KG1 (cell line): Measurements from ENCODE around the gene MUC7.
"Not testable (repeated sequence)": the region's sequence is repeated elsewhere in the genome, so short reads cannot be mapped to it uniquely, and the experiment has no call there.

Experiments used
- DNase-seq: peaks from one replicate; lab custom pipeline; 2025; lab: John Stamatoyannopoulos, UW

MUC7 gene

DNA sequence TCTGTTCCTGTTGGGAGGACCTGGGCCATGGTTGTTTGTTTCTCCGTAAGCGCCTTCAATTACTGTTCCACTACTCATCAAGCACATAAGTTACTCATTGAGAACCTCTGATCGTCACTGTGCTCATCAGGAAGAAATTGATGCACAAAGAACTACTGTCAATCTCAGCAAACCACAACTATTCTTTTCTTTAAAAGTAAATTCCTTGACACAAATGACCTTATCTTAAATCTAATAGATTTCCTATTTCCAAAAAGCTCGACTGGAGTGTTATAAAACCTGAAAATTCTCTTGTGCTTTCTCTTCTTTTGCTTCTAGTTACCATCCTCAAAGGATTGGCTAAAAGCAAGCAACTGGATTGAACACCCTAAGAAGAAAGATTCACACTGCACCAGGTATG lies at the start of gene MUC7:
Gene MUC7 (plus strand): TSS at position 301 of the 400 bp plus-strand sequence. CDS start 1,825 bp downstream, outside the sequence.
- DNase-seq: no peak

DNA sequence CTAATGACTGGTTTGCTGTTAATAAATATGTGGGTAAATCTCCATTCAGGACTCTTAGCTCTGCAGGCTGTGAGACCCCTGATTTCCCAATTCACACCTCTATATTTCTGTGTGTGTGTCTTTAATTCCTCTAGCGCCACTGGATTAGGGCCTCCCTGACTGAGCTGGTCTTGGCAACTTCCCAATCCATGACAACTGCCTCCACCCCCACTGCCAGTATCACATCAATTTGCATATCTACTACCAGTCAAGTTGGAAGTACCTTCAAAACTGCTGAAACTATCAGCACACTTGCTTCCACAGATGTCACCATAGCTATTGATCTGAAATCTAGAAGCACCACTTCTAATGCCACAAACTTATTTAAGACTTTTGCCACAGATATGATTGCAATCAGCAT lies 46.7 kb upstream of the MUC7 start:
- no peak for DNase-seq

DNA sequence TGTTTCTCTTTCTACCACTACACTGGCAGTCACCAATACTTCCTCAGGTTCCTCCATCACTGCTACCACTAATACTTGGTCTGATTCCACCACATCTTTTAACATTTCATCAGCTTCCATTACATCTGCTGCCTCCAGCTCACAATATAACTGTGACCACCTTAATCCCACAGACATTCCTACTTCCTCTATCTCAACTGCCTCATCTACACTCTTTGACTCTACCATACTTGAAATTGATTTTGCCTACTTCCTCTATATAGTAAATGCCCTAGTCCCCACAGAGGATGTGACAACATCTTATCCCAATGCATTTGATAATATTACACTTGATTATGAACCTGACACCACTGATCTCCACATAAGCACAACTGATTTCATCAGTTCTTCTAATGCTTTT lies 45.2 kb upstream of the MUC7 start:
- no peak for DNase-seq

DNA sequence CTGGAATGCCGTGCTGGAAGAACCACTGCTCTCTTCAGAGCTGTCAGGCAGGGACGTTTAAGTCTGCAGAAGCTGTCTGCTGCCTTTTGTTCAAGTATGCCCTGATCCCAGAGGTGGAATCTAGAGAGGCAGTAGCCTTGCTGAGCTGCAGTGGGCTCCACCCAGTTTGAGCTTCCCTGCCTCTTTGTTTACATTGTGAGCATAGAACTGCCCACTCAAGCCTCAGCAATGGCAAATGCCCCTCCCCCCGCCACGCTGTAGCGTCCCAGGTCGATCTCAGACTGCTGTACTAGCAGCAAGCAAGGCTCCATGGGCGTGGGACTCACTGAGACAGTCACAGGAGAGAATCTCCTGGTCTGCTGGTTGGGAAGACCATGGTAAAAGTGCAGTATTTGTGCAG lies 34.8 kb upstream of the MUC7 start:
- DNase-seq: no peak

DNA sequence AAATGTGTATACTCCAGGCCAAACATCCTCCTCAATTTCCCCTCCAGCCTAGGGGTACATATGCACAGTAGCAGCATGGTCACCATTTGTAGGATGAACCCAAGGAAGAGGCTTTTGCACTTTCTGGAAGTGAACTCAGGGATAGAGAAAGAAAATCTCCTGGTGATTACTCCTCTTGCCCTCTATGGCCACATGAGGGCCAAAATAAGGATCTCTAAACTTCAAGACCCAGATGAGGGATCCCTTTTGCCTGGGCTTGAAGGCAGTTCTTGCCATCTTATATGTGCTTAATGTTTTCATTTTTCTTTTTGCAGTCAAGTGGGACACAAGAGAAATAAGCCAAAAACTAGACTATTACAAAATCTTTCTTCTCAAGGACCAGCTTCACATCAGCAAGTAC lies 29.5 kb upstream of the MUC7 start:
- no peak for DNase-seq

DNA sequence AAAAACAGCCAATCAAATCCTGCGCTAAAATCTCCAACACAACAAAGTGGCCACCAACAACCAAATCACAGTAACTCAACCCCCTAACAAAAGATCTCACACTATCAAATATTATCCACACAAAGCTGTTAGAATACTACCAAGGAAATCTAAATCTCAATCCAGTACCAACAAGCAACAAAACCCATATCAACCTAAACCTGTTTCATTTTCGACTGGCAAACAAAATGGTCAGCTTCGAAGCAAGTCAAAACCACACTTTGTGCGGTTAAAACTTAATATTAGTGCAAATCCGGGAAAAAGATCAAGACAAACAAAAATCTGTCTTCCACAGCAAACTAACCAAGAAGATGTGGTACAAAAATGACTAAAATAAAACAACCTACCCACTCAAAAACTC lies 28.7 kb upstream of the MUC7 start:
- DNase-seq: no peak

DNA sequence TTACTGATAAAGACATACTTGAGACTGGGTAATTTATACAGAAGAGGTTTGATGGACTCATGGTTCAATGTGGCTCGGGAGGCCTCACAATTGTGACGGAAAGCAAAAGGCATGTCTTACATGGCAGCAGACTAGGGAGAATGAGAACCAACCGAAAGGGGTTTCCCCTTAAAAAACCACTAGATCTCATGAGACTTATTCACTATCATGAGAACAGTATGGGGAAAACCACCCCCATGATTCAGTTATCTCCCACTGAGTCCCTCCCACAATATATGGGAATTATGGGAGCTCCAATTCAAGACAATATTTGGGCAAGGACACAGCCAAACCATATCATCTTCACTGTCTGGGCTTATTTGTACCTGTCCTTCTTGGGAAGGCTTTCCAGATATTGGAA lies 22.8 kb upstream of the MUC7 start:
- no peak for DNase-seq

DNA sequence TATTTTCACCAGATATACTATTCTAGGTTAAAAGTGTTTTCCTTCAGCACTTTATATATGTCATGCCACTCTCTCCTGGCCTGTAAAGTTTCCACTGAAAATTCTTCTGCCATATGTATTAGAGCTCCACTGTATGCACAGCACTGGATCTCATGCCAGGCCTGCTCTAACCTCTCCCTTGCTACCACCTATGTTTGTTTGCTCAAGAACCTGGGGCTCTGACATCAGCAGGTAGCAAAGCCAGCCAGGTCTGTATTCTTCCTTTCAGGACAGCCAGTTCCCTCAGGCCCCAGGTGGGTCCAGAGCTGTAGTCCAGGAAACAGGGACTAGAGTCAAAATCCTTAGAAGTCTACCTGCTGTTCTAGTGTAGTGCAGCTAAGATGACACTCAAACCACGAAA lies 19.1 kb upstream of the MUC7 start:
- DNase-seq: no peak

DNA sequence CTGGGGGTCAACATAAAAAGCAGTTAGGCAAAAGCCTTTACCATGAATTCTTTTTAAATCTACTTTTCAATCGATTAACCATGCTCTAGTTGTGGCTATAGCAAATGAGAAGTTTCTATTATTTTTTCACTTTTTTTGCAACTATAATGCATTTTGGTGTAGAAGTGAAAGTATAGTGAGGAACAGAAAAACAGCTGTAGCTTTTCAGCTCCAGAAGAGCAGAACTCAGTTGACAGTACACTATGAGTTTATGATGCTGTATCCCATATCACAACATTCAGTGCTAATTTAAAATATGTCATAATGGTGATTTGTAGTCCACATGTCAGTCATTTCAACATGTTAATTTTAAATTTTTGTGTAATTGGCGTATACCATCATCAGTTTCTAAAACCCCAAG lies 8.7 kb upstream of the MUC7 start:
- no peak for DNase-seq

DNA sequence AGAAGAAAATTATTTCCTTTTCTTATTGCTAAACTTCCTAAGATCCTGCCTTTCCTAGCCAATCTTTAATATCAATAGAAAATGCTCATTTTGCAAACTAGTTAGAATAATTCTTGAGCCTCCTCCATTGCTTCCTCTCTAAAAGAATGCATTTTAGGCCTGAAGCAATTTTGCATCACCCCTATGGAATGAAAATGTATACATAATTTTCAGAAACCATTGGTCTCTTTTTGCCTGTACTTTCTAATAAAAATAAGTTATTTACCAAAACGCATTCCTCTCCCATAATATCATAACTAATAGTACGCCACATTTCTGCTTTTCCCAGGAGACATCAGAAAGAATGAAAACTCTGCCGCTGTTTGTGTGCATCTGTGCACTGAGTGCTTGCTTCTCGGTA lies 1.7 kb downstream of the MUC7 start:
- DNase-seq: no peak

DNA sequence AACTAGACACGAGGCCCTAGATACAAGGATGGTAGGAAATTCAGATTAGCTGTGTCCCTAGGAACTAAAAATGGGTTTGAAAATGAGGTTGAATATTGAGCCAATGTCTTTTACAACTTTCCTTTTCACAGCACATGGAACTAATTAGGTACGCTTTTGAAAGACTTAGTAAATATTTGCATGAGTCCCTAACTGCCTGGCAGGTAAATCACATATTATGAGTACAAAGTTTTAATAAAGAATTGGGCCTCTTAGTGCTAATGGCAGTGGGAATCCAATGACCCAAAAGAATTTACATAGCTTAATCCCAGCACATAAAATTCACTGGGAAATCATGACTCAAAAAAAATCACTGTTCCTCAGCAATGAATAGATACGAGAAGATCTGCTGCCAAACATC lies 16.8 kb downstream of the MUC7 start:
- no peak for DNase-seq

DNA sequence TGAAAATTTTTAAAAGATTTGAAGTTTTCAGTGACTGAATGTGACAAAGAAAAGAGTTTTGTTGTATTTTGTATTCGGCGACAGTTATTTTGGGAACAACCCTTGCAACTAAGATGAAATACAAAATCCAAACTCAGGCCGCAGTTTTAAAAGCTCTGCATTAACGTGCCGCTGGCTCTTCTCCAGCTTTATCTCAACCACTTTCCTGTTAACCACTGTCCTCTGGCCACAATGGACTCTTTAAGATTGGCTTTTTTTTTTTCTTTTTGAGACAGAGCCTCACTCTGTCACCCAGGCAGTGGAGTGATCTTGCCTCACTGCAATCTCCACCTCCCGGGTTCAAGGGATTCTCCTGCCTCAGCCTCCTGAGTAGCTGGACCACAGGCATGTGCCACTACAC lies 24.2 kb downstream of the MUC7 start:
- no peak for DNase-seq

DNA sequence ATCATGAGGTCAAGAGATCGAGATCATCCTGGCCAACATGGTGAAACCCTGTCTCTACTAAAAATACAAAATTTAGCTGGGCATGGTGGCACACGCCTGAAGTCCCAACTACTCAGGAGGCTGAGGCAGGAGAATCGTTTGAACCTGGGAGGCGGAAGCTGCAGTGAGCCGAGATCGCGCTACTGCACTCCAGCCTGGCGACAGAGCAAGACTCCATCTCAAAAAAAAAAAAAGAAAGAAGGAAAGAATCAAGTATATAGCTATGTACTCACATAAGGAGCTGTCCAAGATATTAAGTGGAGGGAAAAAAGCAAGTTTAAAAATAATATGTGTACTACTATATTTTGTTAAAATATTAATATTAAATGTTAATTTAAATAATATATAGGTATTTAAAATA lies 29.8 kb downstream of the MUC7 start:
- DNase-seq: not testable (repeated sequence)

DNA sequence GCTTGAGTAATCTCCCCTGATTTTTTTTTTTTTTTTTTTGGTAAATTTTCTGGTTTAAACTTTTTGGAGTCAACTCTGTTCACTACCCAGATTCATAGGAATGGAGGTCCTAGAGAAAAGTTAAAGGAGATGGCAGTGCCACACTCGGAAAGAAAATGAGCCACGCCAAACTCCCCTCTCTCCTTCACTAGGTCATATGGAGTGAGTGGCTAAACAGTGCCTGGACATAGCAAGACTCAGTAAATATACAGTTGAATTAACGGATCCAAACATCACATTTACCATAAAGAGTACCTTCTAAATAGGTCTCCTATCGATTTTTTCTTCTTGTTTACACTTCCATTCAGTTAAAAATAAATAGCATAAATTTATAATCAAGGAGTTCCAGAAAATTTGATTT lies 32.7 kb downstream of the MUC7 start:
- DNase-seq: no peak

DNA sequence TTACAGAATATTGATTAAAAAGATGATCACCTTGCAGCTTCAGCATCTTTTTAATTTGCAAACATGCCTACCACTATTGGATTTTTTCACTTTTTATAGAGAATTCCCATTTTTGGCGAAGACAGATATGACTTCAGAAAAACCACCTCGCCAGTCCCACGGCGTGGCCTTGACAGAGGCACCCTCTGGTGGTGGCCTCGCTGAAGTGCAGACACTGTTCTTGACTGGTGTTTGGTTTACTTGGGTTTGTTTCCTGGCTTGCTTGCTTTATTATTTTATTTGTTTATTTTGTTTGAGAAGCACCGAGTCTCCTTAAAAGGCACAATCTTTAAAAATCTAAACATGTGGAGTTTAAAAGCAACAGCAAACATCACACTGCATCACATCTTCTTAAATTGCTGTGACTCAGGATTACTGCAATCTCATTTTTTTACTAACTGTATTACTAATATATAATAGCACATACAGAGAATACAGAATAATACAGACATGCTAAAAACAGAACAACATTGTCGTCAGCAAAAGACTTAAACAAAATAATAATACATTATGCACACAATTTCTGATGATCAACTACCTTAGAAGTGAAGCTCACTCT lies 33.3 kb downstream of the MUC7 start:
- peak; percentile 3 for DNase-seq

DNA sequence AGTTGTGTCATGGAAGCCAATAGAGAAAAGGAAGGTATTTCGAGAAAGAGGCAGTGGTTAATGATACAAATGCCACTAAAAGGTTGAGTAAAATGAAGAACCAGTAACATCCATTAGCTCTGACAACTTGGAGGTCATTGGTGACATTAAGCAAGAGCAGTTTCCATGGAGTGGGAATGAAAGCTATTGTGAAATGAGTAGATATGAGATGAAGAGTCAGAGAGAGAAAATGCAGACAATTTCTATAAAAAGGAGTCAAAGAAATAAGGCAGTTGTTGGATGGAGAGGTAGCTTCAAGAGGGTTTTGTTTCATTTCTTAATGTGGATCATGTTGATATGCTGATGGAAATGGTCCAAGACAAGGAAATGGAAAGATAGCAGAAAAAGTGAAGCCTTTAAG lies 36.8 kb downstream of the MUC7 start:
- no peak for DNase-seq

DNA sequence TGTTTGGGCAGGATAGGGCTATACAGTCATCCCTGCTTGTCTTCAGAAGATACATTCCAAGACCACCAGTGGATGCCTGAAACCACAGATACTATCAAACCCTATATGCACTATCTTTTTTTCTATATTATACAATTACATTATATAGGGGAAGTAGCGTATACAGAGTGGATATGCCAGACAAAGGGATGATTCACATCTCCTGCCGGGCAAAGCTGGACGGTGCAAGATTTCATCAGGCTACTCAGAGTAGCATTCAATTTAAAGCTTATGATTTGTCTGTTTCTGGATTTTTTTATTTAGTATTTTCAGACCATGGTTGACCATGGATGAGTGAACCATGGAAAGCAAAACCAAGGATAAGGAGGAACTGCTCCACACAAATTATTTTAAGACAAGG lies 39.4 kb downstream of the MUC7 start:
- DNase-seq: no peak

DNA sequence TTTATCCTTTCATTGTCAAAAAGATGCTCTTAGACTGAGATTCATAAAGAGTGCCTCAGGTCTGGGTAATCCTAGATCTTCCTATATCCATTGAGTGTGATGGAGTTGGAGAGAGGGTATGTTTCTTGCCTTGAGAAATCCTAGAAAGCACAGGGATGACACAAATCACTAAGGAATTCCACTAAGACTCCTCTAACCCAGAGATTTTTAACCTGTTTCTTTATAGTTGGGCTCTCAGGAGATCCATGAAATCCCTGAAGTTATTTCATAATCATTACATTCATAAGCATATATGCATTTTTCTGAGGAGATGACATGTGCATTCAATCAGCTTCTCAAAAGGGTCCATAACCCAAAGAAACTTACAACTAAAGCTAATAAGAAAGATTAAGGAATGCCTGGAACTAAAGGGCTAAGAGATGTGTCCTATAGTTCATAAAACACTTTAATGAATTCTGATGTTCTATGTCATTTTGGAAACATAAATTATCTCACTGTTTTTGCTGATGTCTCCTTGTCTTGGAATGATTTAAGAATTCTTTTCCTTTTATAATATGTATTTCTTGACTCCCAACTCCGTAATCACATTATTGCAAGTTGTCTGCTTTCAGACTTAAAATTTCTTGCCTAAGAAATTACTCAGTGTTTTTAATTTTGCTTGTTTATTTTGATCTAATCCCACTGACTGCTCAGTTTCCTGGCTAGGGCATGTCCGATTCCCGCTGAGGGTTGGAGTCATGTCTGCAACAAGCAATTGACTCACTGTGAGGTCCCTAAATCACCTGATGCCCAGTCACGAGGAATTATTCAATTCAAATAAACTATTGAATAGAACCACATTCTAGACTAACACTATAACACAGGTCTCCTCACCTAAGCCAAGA lies 43.6 kb downstream of the MUC7 start:
- DNase-seq: no peak

DNA sequence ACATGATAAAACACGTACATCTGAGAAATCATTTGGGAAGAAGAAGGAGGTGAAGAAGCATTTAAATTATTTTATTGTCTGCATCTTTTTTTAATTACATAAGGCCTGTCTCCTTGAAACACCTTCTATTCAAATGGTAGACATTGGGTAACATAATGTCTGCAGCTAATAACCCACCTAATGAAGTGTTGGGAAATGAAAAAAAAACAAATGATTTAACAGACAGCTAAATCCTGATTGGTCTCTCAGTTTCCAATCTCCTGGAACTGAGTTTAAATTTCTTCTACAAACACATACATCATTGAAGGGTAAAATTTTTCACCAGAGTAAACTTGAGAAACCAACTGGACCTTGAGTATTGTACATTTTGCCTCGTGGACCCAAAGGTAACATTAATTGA lies 46.3 kb downstream of the MUC7 start, which contains the start of gene AMTN:
Gene AMTN (plus strand): TSS at position 301 of the 400 bp plus-strand sequence. CDS start 209 bp downstream, outside the sequence.
- no peak for DNase-seq

DNA sequence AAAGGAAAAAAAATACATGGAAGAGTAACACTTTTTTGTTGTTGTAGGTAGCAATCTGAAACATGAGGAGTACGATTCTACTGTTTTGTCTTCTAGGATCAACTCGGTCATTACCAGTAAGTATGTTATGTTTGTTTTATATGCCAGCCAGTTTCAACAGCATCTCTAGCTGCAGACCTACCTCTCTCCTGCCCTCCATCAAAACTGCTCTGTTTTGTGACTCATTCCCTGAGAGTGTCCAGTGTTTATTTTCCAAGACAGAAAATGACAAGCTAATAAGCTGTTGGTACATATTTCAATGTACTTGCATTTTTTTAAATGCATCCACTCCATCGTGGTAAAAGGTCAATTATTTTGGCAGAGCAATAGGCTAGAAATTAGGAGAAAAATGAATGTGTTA lies 46.7 kb downstream of the MUC7 start:
- DNase-seq: no peak

DNA sequence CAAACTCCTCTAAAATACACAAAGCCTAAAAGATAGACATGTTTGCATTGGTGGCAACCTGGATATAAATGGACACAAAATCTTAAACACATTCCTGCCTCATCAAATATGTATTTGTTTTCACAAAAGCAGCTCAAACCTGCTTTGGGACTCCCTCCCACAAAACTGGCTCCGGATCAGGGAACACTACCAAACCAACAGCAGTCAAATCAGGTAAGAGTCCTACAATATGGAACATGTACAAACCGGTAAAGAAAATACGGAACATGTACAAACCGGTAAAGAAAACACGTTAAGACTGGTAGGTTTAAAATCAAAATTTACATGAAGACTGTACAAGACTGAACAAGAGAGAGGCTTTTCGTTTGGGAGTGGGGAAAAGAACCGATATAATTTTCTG lies 50.6 kb downstream of the MUC7 start:
- no peak for DNase-seq

DNA sequence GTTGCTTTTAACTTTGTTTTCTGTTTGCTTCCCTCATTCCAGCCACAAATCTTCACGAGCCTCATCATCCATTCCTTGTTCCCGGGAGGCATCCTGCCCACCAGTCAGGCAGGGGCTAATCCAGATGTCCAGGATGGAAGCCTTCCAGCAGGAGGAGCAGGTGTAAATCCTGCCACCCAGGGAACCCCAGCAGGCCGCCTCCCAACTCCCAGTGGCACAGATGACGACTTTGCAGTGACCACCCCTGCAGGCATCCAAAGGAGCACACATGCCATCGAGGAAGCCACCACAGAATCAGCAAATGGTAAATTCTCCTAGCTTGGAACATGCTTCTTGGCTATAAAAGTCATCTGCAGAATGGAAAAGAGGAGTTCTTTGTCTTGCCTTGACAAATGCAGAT lies 59.0 kb downstream of the MUC7 start:
- DNase-seq: no peak

DNA sequence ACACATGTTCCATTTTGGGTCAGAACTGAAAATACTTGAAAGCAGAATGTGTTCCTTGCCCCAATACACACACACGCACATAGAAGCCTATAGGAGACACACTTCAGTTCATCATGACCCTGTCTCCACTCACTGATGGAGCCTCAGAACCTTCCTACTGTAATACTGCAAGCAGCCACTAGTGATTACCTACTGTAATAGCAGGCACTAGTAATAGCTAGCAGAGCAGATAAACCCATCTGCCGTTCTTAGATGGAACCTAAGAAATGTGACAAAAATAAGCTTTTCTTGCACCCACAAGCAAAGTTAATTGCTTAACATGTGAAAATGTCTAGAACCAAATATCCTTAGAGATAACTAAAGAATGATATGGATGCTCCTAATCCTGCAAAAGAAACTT lies 60.0 kb downstream of the MUC7 start:
- DNase-seq: no peak
